Measurements from ENCODE around the gene YPEL5.
"Not testable (repeated sequence)": the region's sequence is repeated elsewhere in the genome, so short reads cannot be mapped to it uniquely, and the experiment has no call there.

YPEL5 gene

GRCh38 chr2:30136764-30137444 is 9.9 kb upstream of the YPEL5 start:
- DNase-seq (ENCODE audit: low read depth in 2 of 2), result no peak

- no peak for DNase-seq (ENCODE audit: low read depth in 2 of 2)
Measured at GRCh38 chr2:30139131-30139870, 7.5 kb upstream of the YPEL5 start.

GRCh38 chr2:30141136-30141535 is 5.7 kb upstream of the YPEL5 start:
- no peak for DNase-seq (ENCODE audit: low read depth in 2 of 2)

GRCh38 chr2:30144260-30144659 is 2.5 kb upstream of the YPEL5 start:
- DNase-seq (ENCODE audit: low read depth in 2 of 2), result no peak

GRCh38 chr2:30144951-30145350 is 1.9 kb upstream of the YPEL5 start:
- DNase-seq (ENCODE audit: low read depth in 2 of 2), result not testable (repeated sequence)

GRCh38 chr2:30145826-30146336 is 926 bp upstream of the YPEL5 start:
- no peak for DNase-seq (ENCODE audit: low read depth in 2 of 2)

- no peak for DNase-seq (ENCODE audit: low read depth in 2 of 2)
Measured at GRCh38 chr2:30147196-30147714, 448 bp downstream of the YPEL5 start.

- DNase-seq (ENCODE audit: low read depth in 2 of 2), result peak; percentile 56 to 58
Measured at GRCh38 chr2:30147715-30148610, 1.2 kb downstream of the YPEL5 start.

GRCh38 chr2:30148850-30149249 is 2.0 kb downstream of the YPEL5 start:
- DNase-seq (ENCODE audit: low read depth in 2 of 2), result no peak

GRCh38 chr2:30149513-30149912 is 2.7 kb downstream of the YPEL5 start:
- DNase-seq (ENCODE audit: low read depth in 2 of 2), result no peak

GRCh38 chr2:30149976-30150375 is 3.2 kb downstream of the YPEL5 start:
- DNase-seq (ENCODE audit: low read depth in 2 of 2), result no peak

GRCh38 chr2:30150786-30151185 is 4.0 kb downstream of the YPEL5 start:
- no peak for DNase-seq (ENCODE audit: low read depth in 2 of 2)

- DNase-seq (ENCODE audit: low read depth in 2 of 2), result no peak
Measured at GRCh38 chr2:30152385-30152784, 5.6 kb downstream of the YPEL5 start.

GRCh38 chr2:30155202-30155601 is 8.4 kb downstream of the YPEL5 start:
- DNase-seq (ENCODE audit: low read depth in 2 of 2), result no peak

GRCh38 chr2:30155889-30156658 is 9.3 kb downstream of the YPEL5 start:
- DNase-seq (ENCODE audit: low read depth in 2 of 2), result no peak

GRCh38 chr2:30157616-30158015 is 10.8 kb downstream of the YPEL5 start:
- no peak for DNase-seq (ENCODE audit: low read depth in 2 of 2)

- no peak for DNase-seq (ENCODE audit: low read depth in 2 of 2)
Measured at GRCh38 chr2:30159766-30160165, 13.0 kb downstream of the YPEL5 start.

GRCh38 chr2:30161929-30162706 is 15.3 kb downstream of the YPEL5 start:
- no peak for DNase-seq (ENCODE audit: low read depth in 2 of 2)

- DNase-seq (ENCODE audit: low read depth in 2 of 2), result no peak
Measured at GRCh38 chr2:30162806-30163205, 16.0 kb downstream of the YPEL5 start.
